ENCODE measurements around the gene SPDEF. TPM values are rescaled to one million over a fixed set of nuclear protein-coding genes. Genes with fewer than 3 reads are reported as not detected.

The SPDEF gene
- total RNA-seq, 4 donors from 2014 or later = 4.4 TPM; not detected in 3

DNA sequence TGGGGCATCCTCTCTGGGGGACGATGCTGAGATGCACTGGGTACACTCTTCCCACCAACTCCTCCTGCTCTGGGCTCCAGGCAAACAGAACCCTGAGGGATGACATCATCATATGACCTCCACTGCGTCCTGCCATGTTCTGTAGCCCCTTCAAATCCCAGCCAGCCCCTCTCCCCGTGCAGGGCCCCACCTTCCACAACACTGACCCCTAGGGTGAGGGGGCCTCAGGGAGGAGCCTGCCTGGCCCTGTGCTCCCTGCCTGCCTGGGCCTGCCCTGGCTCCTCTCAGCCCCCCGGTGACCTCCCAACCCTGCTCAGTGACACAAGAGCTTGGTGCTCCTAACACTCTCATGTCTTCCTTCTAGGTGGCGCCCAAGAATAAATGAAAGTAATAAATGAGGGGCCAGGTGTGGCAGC lies 9.6 kb upstream of the SPDEF start:
- WGBS, 2 donors (ENCODE audit: low coverage in 1 of 2) = 63% methylated on average over 2 of the region's 5 CpGs; no CpG with 5 or more reads in 1 of the 2 donors
- TF ChIP-seq EP300 (IDR thresholded peaks at IDR 0.05) (no peak), POLR2AphosphoS5 (IDR thresholded peaks at IDR 0.05) (no peak), POLR2A (IDR thresholded peaks at IDR 0.05) (no peak)
- TF ChIP-seq, protein P1, sequence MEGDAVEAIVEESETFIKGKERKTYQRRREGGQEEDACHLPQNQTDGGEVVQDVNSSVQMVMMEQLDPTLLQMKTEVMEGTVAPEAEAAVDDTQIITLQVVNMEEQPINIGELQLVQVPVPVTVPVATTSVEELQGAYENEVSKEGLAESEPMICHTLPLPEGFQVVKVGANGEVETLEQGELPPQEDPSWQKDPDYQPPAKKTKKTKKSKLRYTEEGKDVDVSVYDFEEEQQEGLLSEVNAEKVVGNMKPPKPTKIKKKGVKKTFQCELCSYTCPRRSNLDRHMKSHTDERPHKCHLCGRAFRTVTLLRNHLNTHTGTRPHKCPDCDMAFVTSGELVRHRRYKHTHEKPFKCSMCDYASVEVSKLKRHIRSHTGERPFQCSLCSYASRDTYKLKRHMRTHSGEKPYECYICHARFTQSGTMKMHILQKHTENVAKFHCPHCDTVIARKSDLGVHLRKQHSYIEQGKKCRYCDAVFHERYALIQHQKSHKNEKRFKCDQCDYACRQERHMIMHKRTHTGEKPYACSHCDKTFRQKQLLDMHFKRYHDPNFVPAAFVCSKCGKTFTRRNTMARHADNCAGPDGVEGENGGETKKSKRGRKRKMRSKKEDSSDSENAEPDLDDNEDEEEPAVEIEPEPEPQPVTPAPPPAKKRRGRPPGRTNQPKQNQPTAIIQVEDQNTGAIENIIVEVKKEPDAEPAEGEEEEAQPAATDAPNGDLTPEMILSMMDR (IDR thresholded peaks at IDR 0.05) = no peak
- peaks cover 84% of the 10 kb centered on the region for H3K27me3 ChIP-seq
- no peaks in the 10 kb centered on the region for H3K4me1 ChIP-seq
- no peaks in the 10 kb centered on the region for H3K36me3 ChIP-seq
- H3K27ac ChIP-seq = no peak overlapping the region
- H3K9me3 ChIP-seq = no peaks in the 10 kb centered on the region
- H3K4me3 ChIP-seq = no peak overlapping the region
- no peak for ATAC-seq

- H3K9me3 ChIP-seq = no peaks in the 10 kb centered on the region
- no peak overlapping the region for H3K4me3 ChIP-seq
- no peaks in the 10 kb centered on the region for H3K4me1 ChIP-seq
- no peak for TF ChIP-seq POLR2AphosphoS5 (IDR thresholded peaks at IDR 0.05)
- TF ChIP-seq, protein P1 (IDR thresholded peaks at IDR 0.05) = no peak
- no peak for TF ChIP-seq POLR2A (IDR thresholded peaks at IDR 0.05)
- H3K36me3 ChIP-seq = no peaks in the 10 kb centered on the region
- no CpG with 5 or more reads among the region's 5 CpGs for WGBS, 2 donors (ENCODE audit: low coverage in 1 of 2)
- H3K27me3 ChIP-seq = peaks cover 68% of the 10 kb centered on the region
- no peak overlapping the region for H3K27ac ChIP-seq
- no peak for ATAC-seq
These were observed 8.1 kb upstream of the SPDEF start for GRCh38 chr6:34564181-34564580.

DNA sequence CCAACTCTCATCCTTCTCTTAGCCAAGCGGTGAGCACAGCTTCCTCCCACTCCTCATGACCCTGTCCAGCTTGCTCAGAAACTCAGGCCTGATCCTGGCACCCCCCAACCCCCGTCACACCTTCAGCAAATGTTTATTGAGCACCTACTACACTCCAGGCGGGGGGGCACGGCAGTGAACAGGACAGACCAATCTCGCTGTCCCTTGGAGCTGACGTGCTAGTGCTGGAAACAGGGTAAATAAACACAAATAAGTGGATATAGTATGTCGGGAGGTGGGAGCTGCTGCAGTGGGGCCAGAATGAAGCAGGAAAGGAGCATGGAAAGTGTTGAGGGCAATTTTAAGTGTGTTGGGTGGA lies 7.4 kb upstream of the SPDEF start:
- H3K36me3 ChIP-seq = no peaks in the 10 kb centered on the region
- H3K9me3 ChIP-seq = peaks cover 0 to 4% (median 0%) of the 10 kb centered on the region in 3 donors
- H3K4me3 ChIP-seq = no peak overlapping the region
- peaks cover 62% of the 10 kb centered on the region for H3K27me3 ChIP-seq
- no peak overlapping the region for H3K27ac ChIP-seq
- WGBS, 2 donors (ENCODE audit: low coverage in 1 of 2) = 50 to 80% methylated on average over 1 to 2 of the region's 7 CpGs
- no peak for ATAC-seq
- TF ChIP-seq POLR2AphosphoS5 (IDR thresholded peaks at IDR 0.05) = no peak
- TF ChIP-seq, protein P1 (IDR thresholded peaks at IDR 0.05) = no peak
- no peak for TF ChIP-seq EP300 (IDR thresholded peaks at IDR 0.05)
- no peak for TF ChIP-seq POLR2A (IDR thresholded peaks at IDR 0.05)
- H3K4me1 ChIP-seq = no peaks in the 10 kb centered on the region

DNA sequence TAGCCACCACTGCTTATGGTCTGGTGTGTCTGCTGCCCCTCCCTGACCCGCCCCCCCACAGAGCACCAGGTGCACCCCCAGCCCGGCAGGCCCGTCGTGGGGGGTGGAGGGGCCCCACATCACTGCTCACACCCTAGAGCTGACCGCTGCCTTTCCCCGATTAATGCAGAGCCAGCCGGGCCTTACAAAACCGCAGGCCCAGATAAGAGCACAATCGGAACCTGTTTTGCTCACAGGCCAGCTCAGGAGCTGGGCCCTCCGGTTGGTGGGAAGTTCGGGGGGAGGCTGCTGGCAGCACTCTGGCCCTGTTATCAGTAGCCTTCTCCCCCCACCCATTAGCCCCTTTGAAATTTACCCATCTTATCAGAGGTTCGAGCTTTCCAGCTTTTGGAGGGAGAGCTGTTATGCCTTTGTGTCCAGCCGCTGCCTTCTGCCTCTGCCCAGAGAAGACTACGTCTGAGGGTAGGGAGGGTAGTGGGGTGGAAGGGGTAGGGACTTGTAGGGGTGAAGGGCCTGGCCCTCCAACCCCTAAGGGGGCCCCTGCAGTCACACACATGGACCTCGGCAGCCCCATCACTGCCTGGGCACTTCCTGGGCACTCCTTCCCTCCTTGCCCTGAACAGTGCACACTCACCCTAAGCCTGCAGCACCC lies 6.9 kb upstream of the SPDEF start:
- no peak for ATAC-seq
- no peak overlapping the region for H3K4me3 ChIP-seq
- H3K4me1 ChIP-seq = no peaks in the 10 kb centered on the region
- no peaks in the 10 kb centered on the region for H3K36me3 ChIP-seq
- TF ChIP-seq POLR2AphosphoS5 (IDR thresholded peaks at IDR 0.05) (no peak), EP300 (IDR thresholded peaks at IDR 0.05) (no peak), POLR2A (IDR thresholded peaks at IDR 0.05) (no peak)
- TF ChIP-seq, protein P1 (IDR thresholded peaks at IDR 0.05) = no peak
- H3K9me3 ChIP-seq = peaks cover 0 to 9% (median 0%) of the 10 kb centered on the region in 3 donors
- WGBS, 2 donors (ENCODE audit: low coverage in 1 of 2) = 100% methylated on average over 1 of the region's 15 CpGs; no CpG with 5 or more reads in 1 of the 2 donors
- peaks cover 57% of the 10 kb centered on the region for H3K27me3 ChIP-seq
- H3K27ac ChIP-seq = no peak overlapping the region

DNA sequence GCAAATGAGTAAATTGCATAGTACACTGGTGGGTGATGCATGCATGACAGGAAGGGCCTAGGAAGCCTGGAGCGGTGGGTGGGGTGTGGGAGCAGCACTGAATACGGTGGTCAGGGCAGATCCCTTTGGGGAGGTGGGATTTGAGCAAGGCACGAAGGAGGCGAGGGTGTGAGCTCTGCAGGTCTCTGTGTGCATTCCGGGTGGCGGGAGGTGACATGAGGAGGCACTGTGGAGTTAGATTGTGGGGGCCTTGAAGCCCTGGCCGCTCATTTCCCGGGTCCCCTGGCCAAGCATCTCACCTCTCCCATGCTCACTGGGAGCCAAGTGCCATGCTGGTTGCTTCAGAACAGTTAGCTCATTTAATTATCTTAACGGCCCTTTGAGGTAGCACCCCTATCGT lies 6.2 kb upstream of the SPDEF start:
- Histone ChIP-seq H3K27ac (no peak overlapping the region), H3K4me3 (no peak overlapping the region), H3K36me3 (no peaks in the 10 kb centered on the region), H3K9me3 (peaks cover 0 to 14% (median 0%) of the 10 kb centered on the region in 3 donors), H3K27me3 (peaks cover 50% of the 10 kb centered on the region), H3K4me1 (no peaks in the 10 kb centered on the region)
- TF ChIP-seq, protein P1 (IDR thresholded peaks at IDR 0.05) = no peak
- TF ChIP-seq EP300 (IDR thresholded peaks at IDR 0.05) = no peak
- TF ChIP-seq POLR2A (IDR thresholded peaks at IDR 0.05) = no peak
- TF ChIP-seq POLR2AphosphoS5 (IDR thresholded peaks at IDR 0.05) = no peak
- no peak for ATAC-seq
- WGBS, 2 donors (ENCODE audit: low coverage in 1 of 2) = 83 to 89% methylated on average over 6 to 7 of the region's 10 CpGs
